Suprapubic skin (tissue), 4 donors: Measurements from ENCODE around the gene OXT. TPM values are rescaled to one million over a fixed set of nuclear protein-coding genes. Genes with fewer than 3 reads are reported as not detected.

Experiments
- DNase-seq, 2 donors: peaks; one replicate each; pipeline ENCODE4 v3.0.0-alpha.2; 2019; ENCODE audit warnings: low spot score in 2 of 2
- H3K27ac ChIP-seq: fragments of 200-600 bp; sonication (generic); one replicate; pipeline ENCODE4 v1.5.1; 2019
- H3K27me3 ChIP-seq: fragments of 200-600 bp; sonication (generic); one replicate; pipeline ENCODE4 v1.5.1; 2019
- H3K36me3 ChIP-seq: fragments of 200-600 bp; sonication (generic); one replicate; pipeline ENCODE4 v1.5.1; 2019
- H3K4me1 ChIP-seq: fragments of 200-600 bp; sonication (generic); one replicate; pipeline ENCODE4 v1.5.1; 2019
- H3K4me3 ChIP-seq: fragments of 200-600 bp; sonication (generic); one replicate; pipeline ENCODE4 v1.5.1; 2019; ENCODE audit warnings: mild to moderate bottlenecking
- H3K9me3 ChIP-seq: fragments of 200-600 bp; sonication (generic); one replicate; pipeline ENCODE4 v1.5.1; 2019
- EP300 ChIP-seq: sonication (generic); formaldehyde crosslinking; IDR thresholded peaks from one replicate; pipeline ENCODE4 v1.6.1; 2017; ENCODE audit warnings: antibody characterized with exemption
- POLR2A ChIP-seq, 2 donors: fragments of 450-650 bp; IDR thresholded peaks; one replicate each; pipeline ENCODE4 v1.6.1; 2017; ENCODE audit warnings: antibody characterized with exemption in 2 of 2, mild to moderate bottlenecking in 2 of 2, moderate library complexity in 2 of 2
- POLR2AphosphoS5 ChIP-seq, 3 donors: sonication (generic); formaldehyde crosslinking; IDR thresholded peaks; one replicate each; pipeline ENCODE4 v1.6.1; 2017; ENCODE audit warnings: antibody characterized with exemption in 3 of 3
- WGBS: methylation state at CpG from one replicate; pipeline ENCODE4 v1.1.5; 2018; 5-methylcytosine and 5-hydroxymethylcytosine counted together
- total RNA-seq, 4 donors: library from RNA; depleted of rRNA; stranded (reverse); fragments of >200 nt; gene quantifications; one replicate each; pipeline ENCODE4 v1.1.0, GENCODE V29; 2016
- TF ChIP-seq, protein P1 (sequence below), 2 donors: fragments of 200-600 bp in 1 of 2; fragments of 450-650 bp in 1 of 2; sonication (generic) in 1 of 2; IDR thresholded peaks; one replicate each; pipeline ENCODE4 v1.5.1; 2016 to 2019; ENCODE audit warnings: antibody characterized with exemption in 2 of 2, mild to moderate bottlenecking in 1 of 2, moderate library complexity in 1 of 2

The OXT gene
- total RNA-seq, 4 donors from 2014 or later, result 2.0 TPM; not detected in 3

DNA sequence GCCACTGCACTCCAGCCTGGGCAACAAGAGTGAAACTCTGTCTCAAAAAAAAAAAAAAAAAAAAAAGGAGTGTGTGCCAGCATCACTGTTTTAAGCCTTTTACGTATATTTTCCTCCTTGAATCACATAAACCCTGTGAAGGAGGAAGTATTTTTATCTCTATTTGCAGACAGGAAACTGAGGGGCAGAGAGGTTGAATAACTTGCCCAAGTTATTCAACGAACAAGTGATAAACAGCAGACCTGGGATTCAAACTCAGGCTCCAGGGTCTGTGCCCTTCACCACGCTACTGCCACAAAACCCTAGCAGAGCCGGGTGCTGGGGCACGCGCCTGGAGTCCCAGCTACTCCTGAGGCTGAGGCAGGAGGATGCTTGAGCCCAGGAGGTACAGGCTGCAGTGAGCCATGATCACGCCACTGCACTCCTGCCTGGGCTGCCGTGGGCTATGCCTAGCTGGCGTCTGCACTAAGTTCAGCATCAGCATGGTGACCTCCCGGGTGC, 22.5 kb downstream of the OXT start:
- no peak for DNase-seq
- TF ChIP-seq, protein P1, sequence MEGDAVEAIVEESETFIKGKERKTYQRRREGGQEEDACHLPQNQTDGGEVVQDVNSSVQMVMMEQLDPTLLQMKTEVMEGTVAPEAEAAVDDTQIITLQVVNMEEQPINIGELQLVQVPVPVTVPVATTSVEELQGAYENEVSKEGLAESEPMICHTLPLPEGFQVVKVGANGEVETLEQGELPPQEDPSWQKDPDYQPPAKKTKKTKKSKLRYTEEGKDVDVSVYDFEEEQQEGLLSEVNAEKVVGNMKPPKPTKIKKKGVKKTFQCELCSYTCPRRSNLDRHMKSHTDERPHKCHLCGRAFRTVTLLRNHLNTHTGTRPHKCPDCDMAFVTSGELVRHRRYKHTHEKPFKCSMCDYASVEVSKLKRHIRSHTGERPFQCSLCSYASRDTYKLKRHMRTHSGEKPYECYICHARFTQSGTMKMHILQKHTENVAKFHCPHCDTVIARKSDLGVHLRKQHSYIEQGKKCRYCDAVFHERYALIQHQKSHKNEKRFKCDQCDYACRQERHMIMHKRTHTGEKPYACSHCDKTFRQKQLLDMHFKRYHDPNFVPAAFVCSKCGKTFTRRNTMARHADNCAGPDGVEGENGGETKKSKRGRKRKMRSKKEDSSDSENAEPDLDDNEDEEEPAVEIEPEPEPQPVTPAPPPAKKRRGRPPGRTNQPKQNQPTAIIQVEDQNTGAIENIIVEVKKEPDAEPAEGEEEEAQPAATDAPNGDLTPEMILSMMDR (IDR thresholded peaks at IDR 0.05), result no peak
- no peak for TF ChIP-seq POLR2A (IDR thresholded peaks at IDR 0.05)
- TF ChIP-seq POLR2AphosphoS5 (IDR thresholded peaks at IDR 0.05), result no peak
- no peak for TF ChIP-seq EP300
- Histone ChIP-seq H3K36me3 (no peaks in the 10 kb centered on the region), H3K27me3 (peaks cover 43% of the 10 kb centered on the region), H3K9me3 (no peaks in the 10 kb centered on the region), H3K4me1 (peaks cover 12% of the 10 kb centered on the region), H3K4me3 (no peak overlapping the region), H3K27ac (no peak overlapping the region)
- WGBS, result 66% methylated on average over 7 of the region's 10 CpGs

DNA sequence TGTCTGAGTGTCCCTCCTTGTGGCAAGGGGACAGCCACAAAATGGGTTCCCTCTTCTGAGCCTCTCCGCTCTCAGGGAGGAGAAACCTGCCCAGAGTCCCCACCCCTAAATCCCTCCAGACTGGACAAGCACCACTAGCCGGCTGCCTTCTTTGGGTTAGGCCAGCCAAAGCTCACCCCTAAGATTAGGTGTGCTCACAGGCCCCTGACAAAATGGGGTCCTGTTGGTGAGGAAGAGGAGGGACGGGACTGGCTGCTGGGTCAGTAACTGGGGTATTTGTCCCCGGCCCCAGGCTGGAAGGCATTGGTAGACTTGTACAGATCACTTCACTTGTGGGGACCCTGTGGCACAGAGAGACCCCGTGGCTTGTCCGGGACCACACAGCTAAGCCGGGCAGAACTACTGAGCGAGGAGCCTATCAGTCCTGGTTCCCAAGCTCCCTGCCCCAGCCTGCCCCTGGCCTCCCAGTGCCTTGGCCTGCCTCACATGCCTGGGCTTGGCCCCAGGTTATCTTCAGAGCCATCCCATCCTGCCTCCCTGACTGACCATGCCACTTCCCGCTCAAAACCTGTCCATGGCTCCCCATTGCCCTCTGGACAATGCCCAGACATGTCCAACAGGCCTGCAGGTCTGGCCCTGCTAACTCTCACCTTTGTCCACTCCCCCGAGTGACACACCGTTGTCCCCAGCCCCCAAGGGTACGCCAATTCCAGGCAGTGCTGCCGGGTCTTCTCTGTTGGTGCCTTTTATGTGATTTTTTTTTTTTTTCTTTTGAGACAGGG, 23.6 kb downstream of the OXT start:
- Histone ChIP-seq H3K27me3 (peaks cover 40% of the 10 kb centered on the region), H3K4me3 (no peak overlapping the region), H3K9me3 (no peaks in the 10 kb centered on the region), H3K27ac (no peak overlapping the region), H3K4me1 (peaks cover 12% of the 10 kb centered on the region), H3K36me3 (no peaks in the 10 kb centered on the region)
- no peak for DNase-seq
- TF ChIP-seq POLR2A (IDR thresholded peaks at IDR 0.05) (no peak), POLR2AphosphoS5 (IDR thresholded peaks at IDR 0.05) (no peak), EP300 (no peak)
- TF ChIP-seq, protein P1 (IDR thresholded peaks at IDR 0.05), result no peak
- WGBS, result 86% methylated on average over 12 of the region's 13 CpGs

DNA sequence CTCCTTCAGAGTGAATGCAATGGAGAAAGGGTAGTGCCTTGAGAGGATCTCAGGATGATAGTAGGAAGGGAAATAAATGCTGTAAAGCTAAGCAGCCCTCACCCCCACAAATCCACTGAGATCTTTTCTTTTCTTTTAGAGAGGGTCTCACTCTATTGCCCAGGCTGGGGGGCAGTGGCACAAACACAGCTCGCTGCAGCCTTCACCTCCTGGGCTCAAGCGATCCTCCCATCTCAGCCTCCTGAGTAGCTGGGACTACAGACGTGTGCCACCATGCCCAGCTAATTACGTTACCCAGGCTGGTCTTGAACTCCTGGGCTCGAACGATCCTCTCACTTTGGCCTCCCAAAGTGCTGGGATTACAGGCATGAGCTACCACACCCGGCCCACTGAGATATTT, 29.1 kb downstream of the OXT start:
- Histone ChIP-seq H3K9me3 (no peaks in the 10 kb centered on the region), H3K36me3 (no peaks in the 10 kb centered on the region), H3K4me1 (no peaks in the 10 kb centered on the region), H3K27me3 (no peaks in the 10 kb centered on the region), H3K27ac (no peak overlapping the region), H3K4me3 (no peak overlapping the region)
- TF ChIP-seq, protein P1 (IDR thresholded peaks at IDR 0.05), result no peak
- TF ChIP-seq EP300 (no peak), POLR2AphosphoS5 (IDR thresholded peaks at IDR 0.05) (no peak), POLR2A (IDR thresholded peaks at IDR 0.05) (no peak)
- no peak for DNase-seq
- WGBS, result 77% methylated on average over 7 of the region's 7 CpGs

DNA sequence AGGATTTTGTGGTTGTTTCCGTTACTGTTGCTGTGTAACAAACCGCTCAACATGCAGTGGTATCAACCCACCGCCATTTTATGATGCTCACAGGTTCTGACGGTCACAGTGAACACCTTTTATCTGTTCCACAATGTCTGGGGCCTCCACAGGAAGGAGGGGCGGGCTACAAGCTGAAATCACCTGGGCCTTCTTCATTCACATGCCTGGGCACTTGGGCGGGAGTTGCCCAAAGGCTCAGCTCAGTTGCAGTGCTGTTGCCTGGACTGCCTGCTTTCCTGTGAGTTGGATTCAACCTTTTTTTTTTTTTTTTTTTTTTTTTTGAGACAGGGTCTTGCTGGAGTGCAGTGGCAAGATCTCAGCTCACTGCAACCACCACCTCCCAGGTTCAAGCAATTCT, 29.8 kb downstream of the OXT start:
- Histone ChIP-seq H3K9me3 (no peaks in the 10 kb centered on the region), H3K27me3 (no peaks in the 10 kb centered on the region), H3K4me3 (no peak overlapping the region), H3K27ac (no peak overlapping the region), H3K4me1 (no peaks in the 10 kb centered on the region), H3K36me3 (no peaks in the 10 kb centered on the region)
- WGBS, result 92% methylated on average over 6 of the region's 6 CpGs
- TF ChIP-seq, protein P1 (IDR thresholded peaks at IDR 0.05), result no peak
- no peak for TF ChIP-seq EP300
- no peak for TF ChIP-seq POLR2AphosphoS5 (IDR thresholded peaks at IDR 0.05)
- no peak for TF ChIP-seq POLR2A (IDR thresholded peaks at IDR 0.05)
- DNase-seq, result no peak

DNA sequence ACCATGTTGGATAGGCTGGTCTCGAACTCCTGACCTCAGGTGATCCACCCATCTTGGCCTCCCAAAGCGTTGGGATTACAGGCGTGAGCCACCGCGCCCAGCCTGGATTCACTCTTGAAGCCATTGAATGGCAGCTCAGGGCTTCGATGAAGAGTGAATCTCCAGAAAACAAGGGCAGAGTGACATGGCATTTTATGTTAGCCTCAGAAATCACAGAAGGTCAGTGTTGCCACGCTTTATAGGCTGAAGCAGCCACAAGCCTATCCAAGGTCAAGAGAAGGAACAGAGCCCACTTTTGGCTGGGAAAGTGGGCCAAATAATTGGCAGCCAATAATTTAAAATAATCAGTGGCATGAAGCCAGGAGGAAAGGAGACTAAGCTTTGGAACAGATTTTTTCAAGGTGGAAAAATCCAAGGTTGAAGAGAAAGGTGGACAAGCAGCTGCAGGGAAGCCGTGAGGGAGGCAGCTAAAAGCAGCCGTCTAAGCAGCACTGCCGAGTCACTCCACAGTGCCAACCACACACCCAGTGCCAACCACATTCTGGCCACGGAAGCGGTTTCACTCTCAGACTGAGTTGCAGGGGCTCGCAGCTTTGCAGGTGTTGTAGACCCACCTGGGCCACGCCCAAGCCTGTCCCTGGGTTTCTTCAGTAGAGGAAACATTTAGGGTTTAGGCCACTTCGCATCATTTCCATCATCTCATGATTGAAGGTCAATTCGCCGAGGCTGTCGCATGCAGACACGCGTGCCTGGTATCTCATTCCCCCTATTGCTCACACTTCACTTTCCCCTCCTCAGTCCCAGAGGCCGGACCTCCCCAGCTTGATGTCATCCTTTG, 30.5 kb downstream of the OXT start:
- TF ChIP-seq, protein P1 (IDR thresholded peaks at IDR 0.05), result no peak
- TF ChIP-seq POLR2AphosphoS5 (IDR thresholded peaks at IDR 0.05) (no peak), EP300 (no peak), POLR2A (IDR thresholded peaks at IDR 0.05) (no peak)
- no peak for DNase-seq
- Histone ChIP-seq H3K4me3 (no peak overlapping the region), H3K4me1 (no peaks in the 10 kb centered on the region), H3K27ac (no peak overlapping the region), H3K27me3 (no peaks in the 10 kb centered on the region), H3K9me3 (no peaks in the 10 kb centered on the region), H3K36me3 (peaks cover 3% of the 10 kb centered on the region)
- WGBS, result 79% methylated on average over 21 of the region's 21 CpGs
